GM12878 (cell line): ENCODE results near the gene GUCY1A2. TPM values are rescaled to one million over a fixed set of nuclear protein-coding genes. Genes with fewer than 3 reads are reported as not detected.

Experiments used
- ATAC-seq: fragments of 200-7000 bp; cut with Tn5 transposase; 3 replicates; pipeline ENCODE4 v1.9.1; 2020; ENCODE audit warnings: mild to moderate bottlenecking, moderate library complexity
- BruUV-seq: library from RNA; stranded (reverse); fragments of 400-500 nt; replicated peaks from 2 replicates; lab custom pipeline; 2021; lab: Mats Ljungman, UMichigan
- CTCF ChIA-PET: fragments of 300-600 bp; sonication (Branson Sonifier 250); formaldehyde crosslinking; extraction: SDS; loops from one replicate; lab custom pipeline; 2021; ENCODE audit warnings: inconsistent platforms; lab: Yijun Ruan, JAX
- POLR2A ChIA-PET: fragments of 350-600 bp; formaldehyde crosslinking; extraction: SDS; loops from one replicate; lab custom pipeline; 2021; ENCODE audit warnings: inconsistent platforms; lab: Charles Lee
- RAD21 ChIA-PET: fragments of 300-600 bp; sonication (Branson Sonifier 250); formaldehyde crosslinking; loops from one replicate; lab custom pipeline; 2023; ENCODE audit warnings: antibody characterized with exemption; ENCODE audit not compliant: unreplicated experiment; lab: Charles Lee
- SMC1A ChIA-PET: fragments of 300-600 bp; sonication (Branson Sonifier 250); formaldehyde crosslinking; loops from one replicate; lab custom pipeline; 2023; ENCODE audit not compliant: unreplicated experiment, uncharacterized antibody; lab: Charles Lee
- DNase-seq: peaks from one replicate; pipeline ENCODE4 v3.0.0-alpha.2; 2011; ENCODE audit warnings: low read depth, low spot score
- FAIRE-seq: peaks from 3 replicates; lab custom pipeline; 2011; peaks lifted over from hg19 to GRCh38; lab: Jason Lieb, UNC
- H2AFZ ChIP-seq: 2 replicates; pipeline ENCODE4 v1.6.0; 2011; ENCODE audit warnings: low read depth, low read length, control low read depth; ENCODE audit not compliant: control insufficient read depth
- H3K27ac ChIP-seq: 2 replicates; pipeline ENCODE4 v1.5.1; 2011; ENCODE audit warnings: control low read depth; ENCODE audit not compliant: control insufficient read depth, insufficient read depth
- H3K27me3 ChIP-seq, 2 experiments: replicated peaks in 1 of 2; 2 replicates each; pipeline versions ENCODE4 v1.6.0 to v1.6.1; 2011; ENCODE audit warnings: low read length in 1 of 2; ENCODE audit not compliant: control insufficient read depth in 2 of 2, insufficient read depth in 2 of 2
- H3K36me3 ChIP-seq, 2 experiments: 2 replicates each; pipeline ENCODE4 v1.5.1; 2011; ENCODE audit warnings: low read length in 1 of 2; ENCODE audit not compliant: control insufficient read depth in 2 of 2, insufficient read depth in 2 of 2
- H3K4me1 ChIP-seq: 2 replicates; pipeline ENCODE4 v1.6.1; 2011; ENCODE audit warnings: mild to moderate bottlenecking, low read length, moderate library complexity, mixed read lengths; ENCODE audit not compliant: control insufficient read depth, insufficient read depth
- H3K4me2 ChIP-seq: 2 replicates; pipeline ENCODE4 v1.6.0; 2011; ENCODE audit warnings: control low read depth; ENCODE audit not compliant: control insufficient read depth, insufficient read depth
- H3K4me3 ChIP-seq: fragments of 200-600 bp; sonication (generic); 2 replicates; pipeline ENCODE4 v1.5.1; 2016
- H3K79me2 ChIP-seq: 2 replicates; pipeline ENCODE4 v1.6.0; 2011; ENCODE audit warnings: low read length; ENCODE audit not compliant: control insufficient read depth, insufficient read depth
- H3K9ac ChIP-seq: 2 replicates; pipeline ENCODE4 v1.8.0; 2011; ENCODE audit warnings: low read length, control low read depth, mixed read lengths; ENCODE audit not compliant: control insufficient read depth, insufficient read depth
- H3K9me3 ChIP-seq: replicated peaks from 3 replicates; pipeline ENCODE4 v1.5.1; 2011; ENCODE audit warnings: mild to moderate bottlenecking, low read length; ENCODE audit not compliant: control insufficient read depth, insufficient read depth
- H4K20me1 ChIP-seq: 2 replicates; pipeline ENCODE4 v1.6.0; 2011; ENCODE audit not compliant: control insufficient read depth, insufficient read depth
- CHD2 ChIP-seq: IDR thresholded peaks from 2 replicates; pipeline ENCODE4 v1.6.1; 2011; ENCODE audit warnings: low read depth, low read length, improper control_type of control experiment, borderline replicate concordance
- CREB1 ChIP-seq: IDR thresholded peaks from 2 replicates; pipeline ENCODE4 v1.6.1; 2012; ENCODE audit warnings: low read depth, mild to moderate bottlenecking, inconsistent platforms
- E2F4 ChIP-seq: IDR thresholded peaks from 2 replicates; pipeline ENCODE4 v1.6.1; 2012; ENCODE audit warnings: low read depth, low read length, improper control_type of control experiment
- FOXK2 ChIP-seq: fragments of 450-650 bp; IDR thresholded peaks from 2 replicates; pipeline ENCODE4 v1.6.1; 2017; ENCODE audit warnings: mild to moderate bottlenecking, moderate library complexity
- IRF5 ChIP-seq: fragments of 450-650 bp; IDR thresholded peaks from 2 replicates; pipeline ENCODE4 v1.6.1; 2017; ENCODE audit warnings: borderline replicate concordance
- POU2F2 ChIP-seq: IDR thresholded peaks from 3 replicates; pipeline ENCODE4 v1.6.1; 2011; ENCODE audit warnings: low read depth, mild to moderate bottlenecking, low read length, borderline replicate concordance
- RELB ChIP-seq: fragments of 450-650 bp; IDR thresholded peaks from 2 replicates; pipeline ENCODE4 v1.6.1; 2017; ENCODE audit warnings: low read depth, mild to moderate bottlenecking, moderate library complexity
- SKIL ChIP-seq: fragments of 450-650 bp; IDR thresholded peaks from 2 replicates; pipeline ENCODE4 v1.6.1; 2017; ENCODE audit warnings: mild to moderate bottlenecking, low read depth, inconsistent platforms; ENCODE audit not compliant: poor library complexity, severe bottlenecking
- ZNF274 ChIP-seq: IDR thresholded peaks from one replicate; pipeline ENCODE4 v1.8.0; 2011; ENCODE audit not compliant: insufficient read length, insufficient read depth
- WGBS: methylation state at CpG from one replicate; pipeline ENCODE4 v1.1.6; 2016; ENCODE audit warnings: low lambda C conversion rate; ENCODE audit not compliant: insufficient replicate concordance, insufficient coverage; ENCODE audit errors: missing lambda C conversion rate; 5-methylcytosine and 5-hydroxymethylcytosine counted together
- in situ Hi-C: fragments of 300-500 bp; cut with MboI; formaldehyde crosslinking; loops from 9 replicates; pipeline ENCODE4 v1.14.3; 2018; ENCODE audit warnings: mixed read lengths
- intact Hi-C: fragments of 100-400 bp; cut with micrococcal nuclease; formaldehyde crosslinking; loops from one replicate; pipeline ENCODE4 v1.14.2; 2022; ENCODE audit not compliant: unreplicated experiment
- polyA plus RNA-seq, 11 experiments: library from polyadenylated mRNA; depleted of rRNA in 4 of 11; unstranded in 6 of 11; stranded (reverse) in 5 of 11; fragments of >200 nt; fragmentation: Nextera tagmentation in 4 of 11; fragmentation: Illumina TruSeq in 1 of 11; extraction: Ambion mirVana in 4 of 11; extraction: Trizol in 1 of 11; gene quantifications; 1 replicate in 1 of 11; 2 replicates in 10 of 11; pipeline versions ENCODE4 v1.2.1 to v1.2.3, GENCODE V29; 2011 to 2016; ENCODE audit warnings: inconsistent platforms in 2 of 11, missing spikeins in 2 of 11, low read depth in 1 of 11
- total RNA-seq, 4 experiments: library from RNA; depleted of rRNA in 3 of 4; stranded (reverse); fragments of >200 nt in 3 of 4; fragmentation: Illumina TruSeq in 1 of 4; extraction: Trizol in 1 of 4; gene quantifications; 2 replicates each; pipeline versions ENCODE4 v1.2.1 to v1.2.3, GENCODE V29; 2013 to 2021
- TF ChIP-seq, protein P1 (sequence below): IDR thresholded peaks from 2 replicates; pipeline ENCODE4 v1.6.1; 2012; ENCODE audit warnings: low read depth, low read length, improper control_type of control experiment
- TF ChIP-seq, protein P2 (sequence below): IDR thresholded peaks from 2 replicates; pipeline ENCODE4 v1.6.1; 2012; ENCODE audit warnings: low read depth, low read length, improper control_type of control experiment
- TF ChIP-seq, protein P3 (sequence below): IDR thresholded peaks from 2 replicates; pipeline ENCODE4 v1.6.1; 2011; ENCODE audit warnings: borderline replicate concordance, low read depth, mild to moderate bottlenecking, moderate library complexity, mixed read lengths, low read length; ENCODE audit not compliant: insufficient read depth; ENCODE audit errors: extremely low read length

The GUCY1A2 gene
- total and polyA plus RNA-seq, 10 of the 15 experiments (the other 5 are each of a cell fraction or from before 2014, with no cell fraction given), result under 0.01 to 0.03 (median under 0.01) TPM; not detected in 4

DNA sequence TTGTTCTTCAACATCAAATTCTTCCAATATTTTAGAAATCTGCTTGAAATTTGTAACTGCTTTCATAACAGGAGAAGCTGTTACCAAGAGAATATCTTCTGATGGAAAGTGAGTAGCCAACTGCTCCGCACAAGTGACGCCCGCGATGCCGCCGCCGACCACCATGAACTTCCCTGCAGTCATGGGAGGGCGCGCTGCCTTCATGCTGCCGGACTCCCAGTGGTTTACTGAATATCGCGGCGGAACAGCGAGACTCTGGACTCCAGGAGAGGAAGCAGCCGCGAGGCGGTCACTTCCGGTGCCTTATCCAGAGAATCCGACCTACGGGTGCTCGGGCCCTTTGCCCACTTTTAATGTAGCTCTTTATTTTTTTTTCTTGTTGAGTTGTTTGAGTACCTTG, 190.6 kb downstream of the GUCY1A2 start:
- H3K27me3 ChIP-seq, result no peaks in the 10 kb centered on the region
- TF ChIP-seq SKIL (no peak), ZNF274 (no peak), POU2F2 (no peak), RELB (no peak), CREB1 (no peak), E2F4 (no peak), CHD2 (no peak), IRF5 (no peak), FOXK2 (no peak)
- TF ChIP-seq, protein P1, sequence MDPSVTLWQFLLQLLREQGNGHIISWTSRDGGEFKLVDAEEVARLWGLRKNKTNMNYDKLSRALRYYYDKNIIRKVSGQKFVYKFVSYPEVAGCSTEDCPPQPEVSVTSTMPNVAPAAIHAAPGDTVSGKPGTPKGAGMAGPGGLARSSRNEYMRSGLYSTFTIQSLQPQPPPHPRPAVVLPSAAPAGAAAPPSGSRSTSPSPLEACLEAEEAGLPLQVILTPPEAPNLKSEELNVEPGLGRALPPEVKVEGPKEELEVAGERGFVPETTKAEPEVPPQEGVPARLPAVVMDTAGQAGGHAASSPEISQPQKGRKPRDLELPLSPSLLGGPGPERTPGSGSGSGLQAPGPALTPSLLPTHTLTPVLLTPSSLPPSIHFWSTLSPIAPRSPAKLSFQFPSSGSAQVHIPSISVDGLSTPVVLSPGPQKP, result no peak
- TF ChIP-seq, protein P2, sequence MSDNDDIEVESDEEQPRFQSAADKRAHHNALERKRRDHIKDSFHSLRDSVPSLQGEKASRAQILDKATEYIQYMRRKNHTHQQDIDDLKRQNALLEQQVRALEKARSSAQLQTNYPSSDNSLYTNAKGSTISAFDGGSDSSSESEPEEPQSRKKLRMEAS, result no peak
- TF ChIP-seq, protein P3, sequence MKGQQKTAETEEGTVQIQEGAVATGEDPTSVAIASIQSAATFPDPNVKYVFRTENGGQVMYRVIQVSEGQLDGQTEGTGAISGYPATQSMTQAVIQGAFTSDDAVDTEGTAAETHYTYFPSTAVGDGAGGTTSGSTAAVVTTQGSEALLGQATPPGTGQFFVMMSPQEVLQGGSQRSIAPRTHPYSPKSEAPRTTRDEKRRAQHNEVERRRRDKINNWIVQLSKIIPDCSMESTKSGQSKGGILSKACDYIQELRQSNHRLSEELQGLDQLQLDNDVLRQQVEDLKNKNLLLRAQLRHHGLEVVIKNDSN, result no peak
- H3K4me1 ChIP-seq, result no peaks in the 10 kb centered on the region
- no peak overlapping the region for H3K27ac ChIP-seq
- no peak overlapping the region for H3K4me3 ChIP-seq
- no peaks in the 10 kb centered on the region for H3K9me3 ChIP-seq
- ChIA-PET POLR2A (no interaction called here), RAD21 (no interaction called here), CTCF (no interaction called here), SMC1A (no interaction called here)
- no TSS peak for BruUV-seq
- ATAC-seq (no peak), DNase-seq (no peak), FAIRE-seq (no peak)
- no peak overlapping the region for H3K9ac ChIP-seq
- no peaks in the 10 kb centered on the region for H3K79me2 ChIP-seq
- intact Hi-C loops (no loop called here), in situ Hi-C loops (no loop called here)
- no peaks in the 10 kb centered on the region for H3K36me3 ChIP-seq
- no peak overlapping the region for H2AFZ ChIP-seq
- 88% methylated on average over 19 of the region's 21 CpGs for WGBS
- no peaks in the 10 kb centered on the region for H4K20me1 ChIP-seq
- H3K4me2 ChIP-seq, result no peak overlapping the region
